T-helper 9 cell (primary cell): Measurements from ENCODE around the gene EIF3L.

Source experiments
- DNase-seq: peaks from one replicate; pipeline ENCODE4 v3.0.0-alpha.2; 2020

Gene EIF3L

DNA sequence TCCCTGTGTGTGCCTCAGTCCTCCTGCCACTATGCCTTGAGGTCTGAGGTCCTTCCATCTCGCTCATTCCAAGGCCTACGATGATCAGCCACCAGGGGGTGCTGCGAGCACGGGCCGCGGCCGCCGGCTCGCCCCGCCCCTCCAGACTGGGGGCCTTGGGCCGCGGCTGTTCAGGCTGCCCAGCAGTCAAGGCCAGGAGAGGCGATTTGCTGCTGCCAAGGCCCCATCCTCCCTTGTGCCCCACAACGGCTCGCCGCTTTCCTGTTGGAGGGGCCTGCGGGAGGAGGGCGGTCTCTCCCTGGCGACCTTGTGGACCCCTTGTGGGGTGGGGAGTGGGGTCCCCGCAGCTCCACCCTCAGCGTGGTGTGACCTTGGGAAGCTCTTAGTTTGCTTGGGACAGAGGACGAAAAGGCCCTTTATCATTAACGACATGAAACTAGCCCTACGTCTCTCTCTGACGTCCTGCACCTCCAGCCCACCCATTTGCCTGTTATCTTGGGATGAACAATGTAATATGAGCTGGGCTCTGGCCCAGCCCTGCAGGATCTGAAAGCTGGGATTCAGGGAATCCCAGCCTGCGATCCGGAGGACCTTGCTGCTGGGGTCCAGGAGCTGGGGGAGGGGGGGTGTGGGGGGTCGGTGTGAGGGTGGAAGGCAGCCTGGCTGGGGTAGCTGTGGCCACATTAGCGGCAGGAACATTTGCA, 31.4 kb upstream of the EIF3L start:
- DNase-seq: peak; percentile 82

DNA sequence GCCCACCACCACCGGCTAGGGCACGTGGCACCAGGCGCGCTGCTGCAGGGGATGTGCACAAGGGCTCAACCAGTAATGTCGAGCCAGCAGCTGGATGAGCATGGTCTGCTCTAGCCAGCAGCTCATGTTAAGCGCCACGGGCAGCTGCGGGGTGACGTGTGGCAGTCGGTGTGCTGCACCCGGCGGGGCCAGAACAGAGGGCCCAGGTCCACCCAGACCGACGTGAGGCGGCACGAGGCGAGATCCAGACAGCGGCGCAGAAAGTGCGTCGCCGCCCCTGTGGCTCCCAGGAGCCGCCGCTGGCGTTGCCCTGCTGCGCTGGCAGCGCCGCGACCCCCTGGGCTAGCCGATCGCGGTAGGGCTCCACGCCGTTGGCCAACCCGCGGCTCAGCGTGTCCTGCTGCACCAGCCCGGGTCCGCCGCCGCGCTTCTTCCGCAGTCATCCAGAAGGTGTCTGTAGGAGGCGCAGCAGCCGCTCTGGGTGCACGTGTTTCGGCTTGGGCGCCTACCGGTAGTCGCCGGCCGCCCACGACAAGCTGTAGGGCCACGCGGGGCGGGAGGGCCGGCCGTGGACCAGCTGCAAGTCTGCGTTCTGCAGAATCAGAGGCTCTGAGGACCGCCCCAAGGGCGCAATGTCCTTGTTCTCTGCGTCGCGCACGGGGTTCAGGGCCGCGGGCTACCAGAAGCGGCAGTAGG, 30.7 kb upstream of the EIF3L start:
- DNase-seq: peak; percentile 53

DNA sequence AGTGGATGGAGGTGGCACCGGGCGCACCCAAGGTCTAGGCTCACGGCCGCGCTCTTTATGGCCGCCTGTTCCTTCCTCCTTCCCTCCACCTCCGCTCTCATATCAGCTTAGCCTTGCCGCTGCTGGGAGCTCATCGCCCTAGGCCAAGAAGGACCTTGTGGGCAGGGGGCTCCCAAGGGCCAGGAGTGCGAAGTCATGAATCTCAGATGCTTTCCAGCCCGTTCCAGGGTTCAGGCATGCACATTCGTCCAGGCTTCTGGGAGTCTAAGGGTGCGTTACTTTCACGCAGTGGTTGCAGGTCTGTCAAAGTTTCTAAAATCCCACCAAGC, 30.1 kb upstream of the EIF3L start:
- no peak for DNase-seq

- no peak for DNase-seq
Measured at GRCh38 chr22:37820350-37820749, 28.9 kb upstream of the EIF3L start.

GRCh38 chr22:37822079-37822833, 27.0 kb upstream of the EIF3L start:
- no peak for DNase-seq

GRCh38 chr22:37823134-37823985, 25.9 kb upstream of the EIF3L start, which contains the start of gene GALR3:
TSS of gene GALR3 (plus strand) at chr22:37823382. CDS start at chr22:37823407, 25 bp downstream.
- DNase-seq: no peak

- DNase-seq: no peak
Measured at GRCh38 chr22:37824674-37825641, 24.3 kb upstream of the EIF3L start.

DNA sequence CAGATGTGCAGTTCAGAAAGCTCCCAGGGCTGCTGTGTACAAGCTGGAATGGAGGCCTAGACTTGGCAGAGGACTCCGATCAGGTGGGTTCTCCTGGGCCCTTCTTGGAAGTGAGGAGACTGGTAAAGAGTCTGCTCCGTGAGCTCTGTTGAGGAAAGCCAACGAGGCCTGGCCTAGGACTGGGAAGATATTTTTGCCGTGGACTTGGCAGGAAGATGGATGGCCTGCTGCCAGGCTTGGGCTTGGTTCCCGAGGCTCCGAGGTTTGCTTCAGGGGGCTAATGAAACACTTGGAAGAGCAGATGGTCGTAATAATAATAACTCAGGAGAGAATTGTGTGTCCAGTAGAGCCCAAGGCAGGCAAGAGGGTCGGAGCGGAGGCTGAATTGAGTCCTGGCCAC, 22.2 kb upstream of the EIF3L start:
- DNase-seq: no peak

DNA sequence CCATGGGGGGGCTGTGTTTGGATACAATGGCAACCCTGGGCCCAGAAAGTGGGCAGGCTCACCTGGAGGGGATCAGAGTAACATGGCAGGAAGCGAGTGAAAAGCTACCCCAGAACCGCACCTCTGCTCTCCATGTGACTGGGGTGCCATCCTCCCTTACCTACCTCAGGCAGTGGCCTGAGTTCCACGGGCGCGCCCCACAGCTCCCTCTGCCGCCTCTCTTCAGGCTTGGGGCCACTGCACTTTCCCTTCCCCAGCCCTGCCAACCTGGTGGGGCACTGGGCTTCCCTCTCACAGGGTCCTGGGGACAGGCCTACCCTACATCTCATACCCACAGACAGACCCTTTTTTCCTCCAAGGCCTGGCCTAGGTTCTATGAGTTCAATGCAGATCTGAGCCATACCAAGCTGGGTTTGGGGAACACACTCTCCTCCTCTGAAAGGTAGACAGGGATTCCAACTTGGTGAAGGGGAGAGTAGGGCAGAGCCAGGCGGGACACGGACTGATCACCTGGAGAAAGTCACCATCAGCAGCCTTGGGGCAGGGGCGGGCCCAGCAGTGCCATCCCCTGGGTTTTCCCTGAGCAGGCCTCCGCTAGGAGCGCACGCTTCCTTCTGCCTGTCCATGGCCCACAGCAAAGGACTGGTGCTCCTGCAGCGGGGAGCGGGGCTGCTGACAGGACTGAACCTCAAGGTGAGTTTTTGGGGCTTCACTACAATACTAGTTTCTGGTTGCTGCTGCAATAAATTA, 19.0 kb upstream of the EIF3L start:
- DNase-seq: no peak

- no peak for DNase-seq
Measured at GRCh38 chr22:37831472-37831871, 17.7 kb upstream of the EIF3L start.

GRCh38 chr22:37832022-37832857, 17.0 kb upstream of the EIF3L start:
- no peak for DNase-seq

DNA sequence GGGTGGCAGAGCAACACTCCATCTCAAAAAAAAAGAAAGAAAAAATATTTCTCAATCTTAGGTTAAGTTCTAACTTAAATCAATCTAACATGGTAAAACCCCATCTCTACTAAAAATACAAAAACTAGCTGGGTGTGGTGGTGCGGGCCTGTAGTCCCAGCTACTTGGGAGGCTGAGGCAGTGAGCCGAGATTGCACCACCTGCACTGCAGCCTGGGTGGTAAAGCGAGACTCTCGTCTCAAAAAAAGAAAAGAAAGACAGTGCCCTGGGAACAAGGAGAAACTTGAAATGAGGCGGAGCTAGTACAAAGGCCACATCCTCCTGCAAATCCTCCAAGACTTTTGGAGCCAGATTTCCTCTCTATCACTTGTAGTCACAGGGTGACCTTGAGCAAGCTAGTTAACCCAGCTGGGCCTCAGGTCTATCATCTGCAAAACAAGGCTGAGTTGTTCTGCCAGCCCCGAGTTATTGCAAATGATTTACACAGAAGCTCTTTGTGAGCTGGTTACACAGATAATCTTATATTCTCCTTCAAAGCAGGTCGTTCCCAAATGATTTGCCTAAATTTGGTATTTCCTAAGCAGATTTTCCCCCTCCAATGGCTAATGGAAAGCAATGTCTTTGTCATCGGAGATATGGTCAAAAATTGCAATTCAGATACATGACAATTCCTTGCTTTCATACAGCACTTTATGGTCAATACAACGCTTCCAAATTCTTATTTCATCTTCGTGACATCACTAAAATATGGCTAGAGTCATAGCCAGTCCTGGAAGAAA, 7.0 kb upstream of the EIF3L start:
- DNase-seq: no peak

DNA sequence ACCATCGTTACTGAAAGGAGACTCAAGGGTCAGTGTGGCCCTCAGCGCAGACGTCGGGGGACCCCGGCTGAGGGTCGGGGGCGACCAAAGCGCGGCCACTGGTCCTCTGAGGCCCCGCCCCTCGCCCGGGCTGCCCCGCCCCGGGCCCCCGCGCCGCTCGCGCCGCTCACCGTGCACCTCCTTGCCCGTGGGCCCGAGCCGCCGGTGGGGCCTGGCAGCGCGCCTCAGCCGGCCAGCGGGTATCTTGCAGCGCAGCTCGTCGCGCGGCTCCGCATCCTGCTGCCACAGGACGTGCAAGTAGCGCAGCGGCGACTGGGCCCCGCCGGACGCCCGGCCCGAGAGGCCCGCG, 5.5 kb upstream of the EIF3L start:
- DNase-seq: peak; percentile 44

DNA sequence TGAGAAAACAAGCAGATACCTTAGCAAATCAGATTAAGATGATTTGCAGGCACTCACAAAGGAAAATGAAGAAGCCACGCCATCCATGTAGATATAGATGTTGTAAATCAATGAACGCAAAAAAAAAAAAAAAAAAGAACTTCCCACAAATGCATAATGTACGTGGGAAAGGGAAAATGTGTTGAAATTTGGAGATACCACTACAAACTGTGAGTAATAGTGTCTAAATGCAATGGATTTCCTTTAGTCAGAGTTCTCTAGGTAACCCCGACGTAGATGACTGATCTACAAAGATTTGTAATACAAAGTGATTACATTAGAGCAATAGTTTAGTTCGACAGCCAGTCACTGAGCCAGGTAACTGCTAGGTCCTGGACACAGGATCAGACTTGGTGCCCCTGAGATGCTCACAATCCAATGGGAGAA, 4.3 kb upstream of the EIF3L start:
- no peak for DNase-seq

GRCh38 chr22:37846433-37846832, 2.8 kb upstream of the EIF3L start:
- DNase-seq: no peak

- DNase-seq: no peak
Measured at GRCh38 chr22:37848587-37849088, 581 bp upstream of the EIF3L start.

DNA sequence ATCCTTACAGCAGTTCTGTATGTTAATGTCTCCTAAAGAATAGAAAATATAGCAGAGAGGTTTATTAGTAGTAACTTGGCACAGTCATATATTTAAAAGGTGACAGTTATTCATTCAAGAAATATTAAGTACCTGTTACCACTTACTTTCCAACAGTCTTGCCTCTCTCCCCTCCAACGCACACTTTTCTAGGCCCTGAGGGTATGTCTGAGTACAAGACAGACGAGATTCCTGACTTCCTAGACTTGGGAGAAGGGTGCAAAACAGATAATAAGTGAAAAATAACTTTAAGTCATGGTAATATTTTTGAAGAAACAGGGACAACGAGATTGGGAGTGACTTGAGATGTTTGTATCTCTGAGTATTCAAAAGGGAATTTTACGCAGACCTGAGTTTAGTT, 1.6 kb downstream of the EIF3L start:
- DNase-seq: no peak

DNA sequence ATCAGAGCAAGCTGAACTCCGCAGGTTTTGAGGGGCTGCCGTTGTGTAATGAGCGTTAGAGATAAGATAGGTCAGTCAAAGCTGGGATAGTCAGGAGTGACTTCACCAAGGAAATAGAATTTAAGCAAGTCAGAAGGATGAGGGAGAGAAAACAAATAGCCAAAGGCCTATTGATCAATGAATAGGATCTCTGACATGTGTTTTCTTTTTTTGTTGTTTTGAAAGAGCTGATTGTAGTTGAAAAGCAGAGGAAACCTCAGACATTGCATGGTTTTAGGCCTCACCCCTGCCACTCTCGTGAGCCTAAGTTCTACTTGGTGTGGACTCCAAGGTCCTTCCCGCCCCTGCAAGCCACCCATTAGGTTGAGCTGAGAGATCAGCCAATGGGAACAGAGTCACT, 3.2 kb downstream of the EIF3L start:
- no peak for DNase-seq

DNA sequence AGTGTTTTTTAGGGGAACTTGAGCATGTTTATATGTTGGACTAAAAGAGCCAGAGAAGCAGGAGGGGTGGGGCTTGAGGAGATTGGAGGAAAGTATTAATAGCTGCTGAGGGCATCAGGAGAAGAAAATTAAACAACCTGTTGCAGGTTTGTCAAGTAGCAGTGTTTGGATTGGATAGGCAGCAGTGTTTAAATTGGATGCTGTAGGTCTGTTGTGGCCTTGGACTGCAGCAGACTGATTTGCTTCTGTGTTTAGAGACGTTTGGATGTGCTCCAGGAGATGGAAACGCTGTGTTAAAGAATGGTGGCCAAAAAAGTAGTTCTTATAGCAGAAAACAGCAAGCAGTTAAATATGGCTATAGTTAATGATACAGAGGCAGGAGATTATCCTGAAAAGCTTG, 5.7 kb downstream of the EIF3L start:
- DNase-seq: no peak
